Erythroblast (primary cell): ENCODE data around the gene DOCK9.

Experiments used
- GATA1 ChIP-seq: IDR thresholded peaks from 2 replicates; pipeline ENCODE4 v1.6.1; 2011; ENCODE audit warnings: low read depth, mild to moderate bottlenecking, control low read depth, low read length, moderate library complexity
- POLR2A ChIP-seq: IDR thresholded peaks from 2 replicates; pipeline ENCODE4 v1.6.1; 2011; ENCODE audit warnings: mild to moderate bottlenecking, low read length

DNA sequence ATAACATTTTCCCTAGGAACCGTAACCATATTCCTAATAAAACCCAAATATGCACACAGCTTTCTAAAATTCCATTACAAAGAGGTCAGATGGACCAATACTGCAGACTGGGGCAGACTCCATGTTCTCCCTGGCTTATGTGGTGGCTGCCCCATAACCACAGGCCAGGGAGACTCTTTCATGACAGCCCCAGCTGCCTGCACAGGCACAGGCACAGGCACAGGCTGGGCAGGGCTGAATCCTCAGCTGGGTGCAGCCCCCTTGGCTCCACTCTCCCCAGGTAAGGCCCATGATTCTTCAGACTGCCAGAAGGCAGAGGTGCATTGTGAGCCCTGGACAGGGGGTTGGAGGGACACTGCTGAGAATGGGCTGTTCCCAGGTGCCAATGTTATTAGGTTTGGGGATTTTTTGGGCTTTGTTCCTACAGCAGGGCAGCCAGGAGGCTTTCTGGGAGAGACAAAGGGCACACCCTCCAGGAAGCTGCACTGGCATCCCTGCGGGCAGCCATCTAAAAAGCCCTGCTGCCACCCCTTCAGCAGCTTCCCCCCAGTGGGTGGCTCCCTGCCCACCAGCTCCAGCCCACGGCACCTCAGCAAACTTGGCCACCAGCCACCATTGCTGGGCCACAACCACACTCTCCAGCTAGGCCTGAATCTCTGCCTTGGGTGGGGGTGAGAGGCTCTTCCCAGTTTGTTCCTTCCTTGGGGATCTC lies 20.0 kb downstream of the DOCK9 start:
- TF ChIP-seq POLR2A (no peak), GATA1 (no peak)
